Esophagus mucosa (tissue), 1 donor: ENCODE data around the gene DNAH1. TPM values are rescaled to one million over a fixed set of nuclear protein-coding genes. Genes with fewer than 3 reads are reported as not detected.

ENCODE experiments used
- total RNA-seq: library from RNA; stranded (reverse); gene quantifications from one replicate; pipeline ENCODE4 v1.2.4, GENCODE V29; 2023
- donor health status: DM: yes; HTN: yes; CAD: no.

DNAH1 gene
- total RNA-seq, 1 donor from 2014 or later = 1.6 TPM

Other genes starting within 250 kb of the DNAH1 start
- gene POC1A, start 161.9 kb upstream of the DNAH1 start, total RNA-seq = 8.4 TPM
- 45.2 TPM for gene ALAS1, start 118.2 kb upstream of the DNAH1 start, total RNA-seq
- gene TLR9, start 90.7 kb upstream of the DNAH1 start, total RNA-seq = 0.04 TPM
- 37.4 TPM for gene TWF2, start 77.2 kb upstream of the DNAH1 start, total RNA-seq
- 9.5 TPM for gene PPM1M, start 70.6 kb upstream of the DNAH1 start, total RNA-seq
- 52.2 TPM for gene WDR82, start 37.7 kb upstream of the DNAH1 start, total RNA-seq
- gene GLYCTK, start 28.5 kb upstream of the DNAH1 start, total RNA-seq = 7.2 TPM
- 43.9 TPM for gene BAP1, start 93.7 kb downstream of the DNAH1 start, total RNA-seq
- gene PHF7, start 94.3 kb downstream of the DNAH1 start, total RNA-seq = 6.0 TPM
- 2.7 TPM for gene SEMA3G, start 128.8 kb downstream of the DNAH1 start, total RNA-seq
- 0.88 TPM for gene TNNC1, start 137.7 kb downstream of the DNAH1 start, total RNA-seq
- 38.0 TPM for gene NISCH, start 139.3 kb downstream of the DNAH1 start, total RNA-seq
- gene STAB1, start 179.0 kb downstream of the DNAH1 start, total RNA-seq = 21.2 TPM
- gene NT5DC2, start 217.5 kb downstream of the DNAH1 start, total RNA-seq = 55.0 TPM
- 17.6 TPM for gene UQCC5, start 220.3 kb downstream of the DNAH1 start, total RNA-seq